Measurements from ENCODE around the gene SLC25A2.
"Not testable (repeated sequence)": the region's sequence is repeated elsewhere in the genome, so short reads cannot be mapped to it uniquely, and the experiment has no call there.

SLC25A2 gene

DNA sequence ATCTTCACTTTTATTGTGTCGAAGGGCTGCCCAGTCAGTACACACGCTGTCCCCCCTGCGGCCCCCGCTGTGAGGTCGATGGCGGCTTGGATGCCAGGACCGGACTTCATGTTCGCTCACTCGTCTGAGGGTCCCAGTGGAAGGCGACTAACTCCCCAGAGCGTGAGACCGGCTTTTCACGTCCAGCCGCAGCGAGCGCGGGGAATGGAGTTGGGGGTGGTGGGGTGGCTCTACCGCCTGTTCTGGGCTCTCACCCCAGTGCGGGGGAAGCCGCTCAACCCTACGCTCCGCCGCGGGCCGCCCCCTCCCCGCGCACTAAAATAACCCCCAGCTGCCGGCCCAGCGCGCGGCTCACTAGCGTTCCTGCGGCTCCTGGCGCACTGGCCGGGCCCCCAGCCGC, at the start of gene SLC25A2:
TSS of gene SLC25A2 (minus strand) at position 294 of the 400 bp plus-strand sequence. CDS start at position 110, 184 bp downstream.
- DNase-seq (ENCODE audit: low spot score) = no peak

DNA sequence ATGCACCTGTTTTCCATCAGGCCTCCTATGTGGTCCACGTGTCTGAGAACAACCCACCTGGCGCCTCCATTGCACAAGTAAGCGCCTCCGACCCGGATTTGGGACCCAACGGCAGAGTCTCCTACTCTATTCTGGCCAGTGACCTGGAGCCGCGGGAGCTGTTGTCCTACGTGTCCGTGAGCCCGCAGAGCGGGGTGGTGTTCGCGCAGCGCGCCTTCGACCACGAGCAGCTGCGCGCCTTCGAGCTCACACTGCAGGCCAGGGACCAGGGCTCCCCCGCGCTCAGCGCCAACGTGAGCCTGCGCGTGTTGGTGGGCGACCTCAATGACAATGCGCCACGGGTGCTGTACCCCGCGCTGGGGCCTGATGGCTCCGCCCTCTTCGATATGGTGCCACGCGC, 47.7 kb upstream of the SLC25A2 start:
- DNase-seq (ENCODE audit: low spot score) = no peak

DNA sequence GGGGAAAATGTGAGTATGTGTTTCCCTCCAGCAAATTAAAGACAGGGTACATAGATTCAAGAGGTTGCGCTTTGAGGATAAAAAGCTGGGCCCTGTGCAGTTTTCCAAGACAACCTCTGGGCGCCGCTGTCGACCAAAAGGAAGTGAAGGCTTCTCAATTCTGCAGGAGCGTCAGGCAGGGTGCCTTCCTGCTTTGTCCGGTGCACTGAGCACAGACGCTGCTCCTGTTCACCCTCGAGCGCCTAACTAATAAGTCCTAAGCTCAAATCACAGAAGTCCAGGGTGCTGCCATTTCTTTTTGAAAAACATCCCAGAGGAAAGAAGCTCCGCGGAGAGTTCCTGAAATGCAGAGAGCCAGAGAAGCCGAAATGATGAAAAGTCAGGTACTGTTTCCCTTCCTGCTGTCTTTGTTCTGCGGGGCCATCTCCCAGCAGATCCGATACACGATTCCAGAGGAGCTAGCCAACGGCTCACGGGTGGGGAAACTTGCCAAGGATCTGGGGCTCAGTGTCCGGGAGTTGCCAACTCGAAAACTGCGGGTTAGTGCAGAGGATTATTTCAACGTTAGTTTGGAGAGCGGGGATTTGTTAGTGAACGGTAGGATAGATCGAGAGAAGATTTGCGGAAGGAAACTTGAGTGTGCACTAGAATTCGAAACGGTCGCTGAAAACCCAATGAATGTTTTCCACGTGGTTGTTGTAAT, 46.2 kb upstream of the SLC25A2 start, which contains the start of gene PCDHGB1:
TSS of gene PCDHGB1 (plus strand) at position 183 of the 703 bp plus-strand sequence. CDS start at position 345, 162 bp downstream.
- DNase-seq (ENCODE audit: low spot score) = peak; percentile 92

GRCh38 chr5:141346017-141346416, 42.2 kb upstream of the SLC25A2 start:
- not testable (repeated sequence) for DNase-seq (ENCODE audit: low spot score)

DNA sequence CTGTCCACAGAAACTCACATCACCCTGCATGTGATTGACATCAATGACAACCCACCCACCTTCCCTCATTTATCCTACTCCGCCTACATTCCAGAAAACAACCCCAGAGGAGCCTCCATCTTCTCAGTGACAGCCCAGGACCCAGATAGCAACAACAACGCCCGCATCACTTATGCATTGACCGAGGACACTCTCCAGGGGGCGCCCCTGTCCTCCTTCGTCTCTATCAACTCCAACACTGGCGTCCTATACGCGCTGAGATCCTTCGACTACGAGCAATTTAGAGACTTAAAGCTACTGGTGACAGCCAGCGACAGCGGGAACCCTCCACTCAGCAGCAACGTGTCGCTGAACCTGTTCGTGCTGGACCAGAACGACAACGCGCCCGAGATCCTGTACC, 41.5 kb upstream of the SLC25A2 start:
- DNase-seq (ENCODE audit: low spot score) = no peak

GRCh38 chr5:141343953-141344463, 40.2 kb upstream of the SLC25A2 start:
- no peak for DNase-seq (ENCODE audit: low spot score)

DNA sequence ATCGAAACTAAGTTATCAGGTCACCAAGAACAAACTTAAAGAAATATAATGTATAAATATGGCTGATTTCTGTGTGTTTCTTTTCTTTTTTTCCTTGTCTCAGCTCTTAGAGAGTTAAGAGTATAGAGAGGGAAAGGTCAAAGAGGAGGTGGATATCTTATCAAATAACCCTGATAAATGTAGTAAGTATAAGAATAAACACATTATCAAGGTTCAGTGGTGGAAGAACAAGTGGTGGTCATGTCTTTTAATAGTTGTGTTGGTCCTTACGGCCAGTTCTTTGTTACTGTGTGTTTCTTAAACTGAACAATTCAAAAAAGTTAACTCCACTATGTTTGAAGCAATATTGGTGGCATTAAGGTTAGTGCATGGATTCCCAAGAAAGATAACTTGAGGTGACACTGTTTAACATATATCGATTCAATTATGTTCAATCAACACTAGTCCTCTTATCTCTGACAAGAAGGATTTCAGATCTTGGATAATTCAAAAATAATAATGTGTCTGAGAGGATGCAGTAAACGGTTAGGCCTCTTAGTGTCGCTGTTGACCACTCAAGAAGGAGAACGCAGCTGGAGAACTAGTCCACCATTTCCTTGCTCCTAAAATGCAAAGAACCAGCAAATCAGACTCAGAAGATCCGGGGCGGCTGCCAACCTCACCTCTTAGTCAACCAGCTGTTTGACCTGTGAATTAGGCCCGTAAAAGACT, 39.5 kb upstream of the SLC25A2 start, which contains the start of gene PCDHGA3:
TSS of gene PCDHGA3 (plus strand) at position 588 of the 711 bp plus-strand sequence. CDS start 205 bp downstream, outside the sequence.
- peak; percentile 69 for DNase-seq (ENCODE audit: low spot score)

DNA sequence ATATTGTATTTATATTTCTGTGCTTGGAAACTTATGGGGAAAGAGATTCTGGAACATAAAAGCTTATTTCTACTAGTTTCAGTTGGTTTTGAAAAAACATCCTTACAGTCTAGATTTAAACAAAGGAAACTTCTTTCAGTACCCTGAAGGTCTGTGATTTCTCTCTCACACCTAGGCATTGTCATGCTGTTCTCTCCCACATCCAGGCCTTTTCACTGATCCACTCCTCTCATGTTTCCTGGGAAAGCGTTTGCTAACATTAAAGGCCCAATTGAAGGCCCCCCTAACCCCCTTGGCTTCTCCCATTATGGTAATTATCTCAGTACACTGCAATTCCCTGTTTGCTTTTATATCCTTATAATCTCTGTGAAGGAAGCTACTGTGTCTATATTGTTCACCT, 38.9 kb upstream of the SLC25A2 start:
- DNase-seq (ENCODE audit: low spot score) = no peak

DNA sequence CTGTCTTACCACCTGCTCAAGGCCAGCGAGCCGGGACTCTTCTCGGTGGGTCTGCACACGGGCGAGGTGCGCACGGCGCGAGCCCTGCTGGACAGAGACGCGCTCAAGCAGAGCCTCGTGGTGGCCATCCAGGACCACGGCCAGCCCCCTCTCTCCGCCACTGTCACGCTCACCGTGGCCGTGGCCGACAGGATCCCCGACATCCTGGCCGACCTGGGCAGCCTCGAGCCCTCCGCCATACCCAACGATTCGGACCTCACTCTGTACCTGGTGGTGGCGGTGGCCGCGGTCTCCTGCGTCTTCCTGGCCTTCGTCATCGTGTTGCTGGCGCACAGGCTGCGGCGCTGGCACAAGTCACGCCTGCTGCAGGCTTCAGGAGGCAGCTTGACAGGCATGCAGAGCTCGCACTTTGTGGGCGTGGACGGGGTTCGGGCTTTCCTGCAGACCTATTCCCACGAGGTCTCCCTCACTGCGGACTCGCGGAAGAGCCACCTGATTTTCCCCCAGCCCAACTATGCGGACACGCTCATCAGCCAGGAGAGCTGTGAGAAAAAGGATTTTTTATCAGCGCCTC, 37.0 kb upstream of the SLC25A2 start:
- not testable (repeated sequence) for DNase-seq (ENCODE audit: low spot score)

DNA sequence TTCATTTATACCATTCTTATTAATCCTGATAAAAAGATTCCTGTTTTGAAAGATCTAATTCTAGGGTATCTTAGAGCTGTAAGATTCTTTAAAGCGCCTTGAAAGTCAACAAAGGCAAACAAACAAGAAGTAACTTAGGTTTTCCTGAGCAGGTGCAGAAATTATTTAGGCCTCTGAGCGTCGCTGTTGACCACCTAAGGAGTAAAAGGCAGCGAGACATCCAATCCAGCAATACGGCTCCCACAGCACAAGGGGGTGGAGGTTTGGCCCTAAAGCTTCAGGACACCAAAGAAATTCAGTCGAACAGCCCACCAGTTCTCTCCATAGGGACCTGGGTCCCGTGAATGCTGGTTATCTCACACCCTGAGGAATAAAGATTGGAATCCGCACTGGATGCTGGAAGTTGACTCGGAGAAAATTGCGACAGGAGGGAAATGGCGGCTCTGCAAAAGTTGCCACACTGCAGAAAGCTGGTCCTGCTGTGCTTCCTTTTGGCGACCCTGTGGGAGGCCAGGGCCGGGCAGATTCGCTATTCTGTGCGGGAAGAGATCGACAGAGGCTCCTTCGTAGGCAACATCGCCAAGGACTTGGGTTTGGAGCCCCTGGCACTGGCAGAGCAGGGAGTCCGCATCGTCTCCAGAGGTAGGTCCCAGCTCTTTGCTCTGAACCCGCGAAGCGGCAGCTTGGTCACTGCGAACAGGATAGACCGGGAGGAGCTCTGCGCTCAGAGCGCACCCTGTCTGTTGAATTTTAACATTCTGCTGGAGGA, 34.9 kb upstream of the SLC25A2 start, which contains the start of gene PCDHGA2:
TSS of gene PCDHGA2 (plus strand) at position 223 of the 769 bp plus-strand sequence.
- DNase-seq (ENCODE audit: low spot score) = peak; percentile 81

- DNase-seq (ENCODE audit: low spot score) = not testable (repeated sequence)
Measured at GRCh38 chr5:141332571-141332970, 28.7 kb upstream of the SLC25A2 start.

- DNase-seq (ENCODE audit: low spot score) = peak; percentile 83
Measured at GRCh38 chr5:141330299-141331080, 26.6 kb upstream of the SLC25A2 start, which contains the start of gene PCDHGA1. TSS of gene PCDHGA1 (plus strand) at chr5:141330514.

- no peak for DNase-seq (ENCODE audit: low spot score)
Measured at GRCh38 chr5:141328231-141328630, 24.4 kb upstream of the SLC25A2 start.

DNA sequence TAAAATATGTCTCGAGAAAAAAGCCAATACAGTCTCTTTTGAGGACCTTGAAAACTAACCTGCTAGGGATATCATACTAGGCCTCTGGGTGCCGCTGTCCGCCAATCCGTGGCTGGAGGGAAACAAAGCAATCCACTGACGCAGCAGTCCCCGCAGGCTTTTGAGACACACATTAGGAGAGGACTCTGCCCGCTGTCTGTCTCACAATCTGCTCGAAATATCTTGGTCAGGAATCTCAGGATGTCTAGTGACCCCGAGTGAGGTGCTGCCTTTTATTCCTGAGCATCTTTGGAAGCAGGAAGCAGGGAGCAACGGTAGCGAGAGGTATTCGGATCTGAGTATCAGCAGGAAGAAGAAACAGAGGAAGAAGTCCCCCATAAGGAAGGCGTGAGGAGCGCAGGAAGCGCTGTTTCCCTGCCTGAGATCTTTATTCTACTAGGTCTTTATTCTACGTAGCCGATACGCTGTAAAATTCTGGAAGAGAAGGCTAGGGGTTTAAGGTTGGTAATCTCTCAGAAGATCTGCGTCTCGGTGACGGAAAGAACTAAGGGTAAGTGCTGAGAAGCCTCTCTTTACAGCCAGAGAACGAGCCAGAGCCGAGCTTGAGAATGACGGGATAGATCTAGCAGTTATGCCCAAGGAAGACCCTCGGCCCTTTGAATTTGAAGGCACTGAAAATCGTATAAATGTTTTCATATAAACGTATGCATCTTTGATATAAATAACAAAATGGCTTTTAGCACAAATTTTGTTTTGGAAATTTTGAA, 22.4 kb upstream of the SLC25A2 start:
- DNase-seq (ENCODE audit: low spot score) = peak; percentile 82

GRCh38 chr5:141322261-141322660, 18.4 kb upstream of the SLC25A2 start:
- no peak for DNase-seq (ENCODE audit: low spot score)

- peak; percentile 96 for DNase-seq (ENCODE audit: low spot score)
Measured at GRCh38 chr5:141320225-141321169, 16.6 kb upstream of the SLC25A2 start, which contains the start of gene TAF7. TSS of gene TAF7 (minus strand) at chr5:141320784. CDS start at chr5:141320044, 740 bp downstream.

DNA sequence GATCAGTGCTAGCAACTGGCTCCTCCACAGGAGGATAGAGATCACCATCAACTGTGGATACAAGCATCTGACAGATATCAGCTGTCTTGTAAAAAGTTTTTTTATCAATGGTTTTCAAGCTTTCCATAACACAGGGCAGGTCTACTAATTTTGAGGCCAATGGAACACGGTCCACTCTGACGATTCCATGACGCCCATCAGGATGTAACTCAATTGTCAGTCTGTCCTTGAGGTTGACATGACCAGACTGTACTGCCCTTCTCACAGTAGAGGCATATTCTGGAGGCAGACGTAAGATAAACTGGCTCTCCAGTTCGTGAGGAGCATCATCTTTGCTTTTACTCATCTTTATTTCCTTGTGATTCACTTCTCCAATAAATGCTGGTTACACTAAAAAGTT, 15.8 kb upstream of the SLC25A2 start:
- no peak for DNase-seq (ENCODE audit: low spot score)

GRCh38 chr5:141319202-141319601, 15.4 kb upstream of the SLC25A2 start:
- no peak for DNase-seq (ENCODE audit: low spot score)

DNA sequence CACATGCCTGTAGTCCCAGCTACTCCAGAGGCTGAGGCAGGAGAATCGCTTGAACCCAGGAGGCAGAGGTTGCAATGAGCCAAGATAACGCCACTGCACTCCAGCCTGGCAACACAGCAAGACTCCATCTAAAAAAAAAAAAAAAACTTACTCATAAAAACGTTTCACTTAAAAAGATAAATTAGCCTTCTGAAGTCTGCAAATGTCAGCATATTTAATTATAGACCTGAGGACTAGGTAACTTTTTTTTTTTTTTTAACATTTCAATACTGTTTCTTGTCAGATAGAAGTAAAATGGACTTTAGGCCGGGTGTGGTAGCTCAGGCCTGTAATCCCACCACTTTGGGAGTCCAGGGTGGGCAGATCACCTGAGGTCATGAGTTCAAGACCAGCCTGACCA, 13.1 kb upstream of the SLC25A2 start:
- DNase-seq (ENCODE audit: low spot score) = not testable (repeated sequence)
